Stimulated activated CD4-positive, alpha-beta T cell treated with anti-CD3 and anti-CD28 coated beads, Interleukin-4, amount 100 ng/mL, for 1 hour (primary cell): ENCODE measurements around the gene CCR5.

Source experiments
- DNase-seq: peaks from one replicate; pipeline ENCODE4 v3.0.0-alpha.2; 2020

Gene CCR5

DNA sequence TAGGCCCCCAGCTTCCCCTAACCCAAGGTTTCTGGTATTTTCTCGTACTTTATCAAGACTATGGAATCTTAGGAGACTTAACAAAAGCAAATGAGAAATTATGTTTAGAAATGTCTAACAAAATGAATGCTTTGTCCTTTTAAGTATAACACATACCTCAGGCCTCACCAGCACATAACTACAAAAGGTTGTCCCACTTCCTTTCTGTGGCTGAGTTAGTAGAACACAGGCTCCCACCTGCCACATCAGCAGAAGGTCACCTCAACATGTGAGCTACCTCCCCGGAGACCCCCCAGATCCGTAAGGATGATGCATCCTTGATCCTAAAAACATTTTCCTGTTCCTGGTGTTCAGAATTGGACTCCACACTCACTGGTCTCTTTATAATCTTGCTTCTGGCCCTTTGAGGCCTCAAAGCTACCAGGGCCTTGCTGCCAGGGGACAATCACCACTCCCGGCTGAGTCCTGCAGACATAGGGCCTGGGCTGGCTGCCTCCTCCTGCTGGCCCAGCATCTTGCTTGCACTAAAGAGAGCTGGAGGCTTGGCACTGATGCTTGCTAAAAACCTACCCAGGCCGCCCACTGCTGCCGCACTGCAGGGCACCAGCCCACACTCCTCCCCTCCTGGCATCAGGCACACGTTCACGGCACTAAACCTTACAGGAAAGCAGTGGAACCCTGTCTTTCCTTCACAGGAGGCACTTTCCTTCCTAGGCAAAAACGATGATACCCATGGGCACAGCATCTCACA is 39.2 kb downstream of the CCR5 start:
- DNase-seq = no peak

DNA sequence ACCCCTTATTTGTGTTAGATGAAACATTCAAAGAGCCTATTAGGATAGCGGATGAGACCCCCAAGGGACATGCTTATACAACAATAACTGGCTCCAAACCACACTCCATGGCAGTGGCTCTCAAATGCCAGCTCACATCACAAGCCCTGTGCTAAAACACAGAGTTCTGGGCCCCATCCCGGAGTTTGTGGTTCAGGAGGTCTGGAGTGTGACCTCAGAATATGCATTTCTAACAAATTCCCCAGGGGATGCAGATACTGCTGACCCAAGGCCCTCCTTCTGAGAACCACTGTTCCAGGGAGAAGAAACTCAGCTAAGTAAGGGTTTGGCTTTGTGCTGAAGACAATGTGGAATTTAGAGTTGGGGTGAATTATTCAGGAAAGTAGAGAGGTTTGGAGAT is 39.9 kb downstream of the CCR5 start:
- no peak for DNase-seq

DNA sequence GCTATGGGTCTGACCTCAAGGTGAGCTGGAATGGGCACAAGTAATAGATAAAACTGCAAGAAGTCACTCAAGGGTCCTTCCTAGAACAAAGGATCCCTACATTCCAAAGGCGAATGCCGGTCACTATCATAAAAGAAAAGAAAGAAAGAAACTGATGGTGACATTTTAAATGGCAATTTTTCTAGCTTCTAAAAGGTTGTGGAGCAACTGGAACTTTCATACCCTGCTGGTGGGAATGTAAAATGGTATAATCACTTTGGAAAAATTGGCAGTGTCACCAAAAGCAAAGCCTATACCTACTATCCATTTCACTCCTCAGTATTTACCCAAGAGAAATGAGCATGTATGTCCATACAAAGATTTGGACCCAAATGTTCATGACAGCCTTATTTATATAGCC is 40.5 kb downstream of the CCR5 start:
- DNase-seq = no peak

DNA sequence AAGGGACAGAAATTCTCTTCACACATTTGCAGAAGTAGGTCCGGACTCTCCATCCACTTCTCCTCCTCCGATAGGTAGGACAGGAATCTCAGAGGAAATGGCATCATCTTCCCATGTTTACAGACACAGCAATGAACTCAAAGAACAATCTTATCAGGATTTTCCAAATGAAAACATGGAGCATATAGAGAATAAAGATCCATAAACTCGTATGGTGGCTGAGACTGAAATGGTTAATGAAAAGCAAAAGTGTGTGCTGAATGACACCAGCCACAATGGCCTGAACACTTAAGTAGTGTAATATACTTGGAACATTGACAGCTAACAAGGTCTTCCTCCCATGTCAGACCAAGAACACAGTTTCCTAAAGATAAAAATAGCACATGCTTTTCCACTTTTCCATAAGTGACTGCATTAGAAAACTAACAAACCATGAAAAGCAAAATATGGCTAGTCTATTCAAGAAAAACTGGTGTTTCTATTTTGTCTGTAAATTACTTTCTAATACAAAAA is 42.1 kb downstream of the CCR5 start:
- DNase-seq = no peak

DNA sequence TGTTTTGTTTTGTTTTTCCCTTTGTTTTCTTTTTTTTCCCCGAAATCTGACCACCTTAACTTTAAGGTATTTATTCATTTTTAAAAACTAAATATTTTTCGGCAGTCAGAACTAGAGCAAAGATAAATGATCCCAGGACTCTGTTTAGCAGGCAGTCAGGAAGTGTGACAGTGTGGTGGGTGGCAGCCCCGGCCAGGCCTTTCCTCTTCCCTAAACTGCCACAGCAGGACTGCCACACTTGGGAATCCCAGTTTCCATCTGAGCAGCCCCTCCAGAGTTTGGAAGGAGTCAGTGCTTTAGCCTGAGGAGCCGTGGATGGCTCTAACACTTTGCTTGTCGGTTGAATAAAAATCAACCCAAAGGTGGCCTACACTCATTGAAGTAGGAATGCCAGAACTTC is 43.2 kb downstream of the CCR5 start:
- no peak for DNase-seq

DNA sequence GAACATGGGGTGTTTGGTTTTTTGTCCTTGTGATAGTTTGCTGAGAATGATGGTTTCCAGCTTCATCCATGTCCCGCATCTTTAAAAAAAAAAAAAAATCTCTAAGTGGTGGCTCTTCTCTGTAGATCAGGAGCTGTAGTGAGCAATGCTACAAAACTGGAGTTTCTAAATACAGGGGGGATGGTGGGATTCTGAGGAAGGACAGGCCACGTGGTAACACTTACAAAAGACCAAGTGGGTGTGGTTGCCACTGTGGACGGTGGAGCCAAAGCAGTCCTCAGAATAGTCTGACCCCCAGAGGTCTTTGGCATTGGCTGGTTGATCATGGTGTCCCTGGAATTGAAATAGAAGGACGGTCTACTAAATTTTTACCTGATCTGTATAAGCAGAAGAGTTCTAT is 44.0 kb downstream of the CCR5 start:
- no peak for DNase-seq

DNA sequence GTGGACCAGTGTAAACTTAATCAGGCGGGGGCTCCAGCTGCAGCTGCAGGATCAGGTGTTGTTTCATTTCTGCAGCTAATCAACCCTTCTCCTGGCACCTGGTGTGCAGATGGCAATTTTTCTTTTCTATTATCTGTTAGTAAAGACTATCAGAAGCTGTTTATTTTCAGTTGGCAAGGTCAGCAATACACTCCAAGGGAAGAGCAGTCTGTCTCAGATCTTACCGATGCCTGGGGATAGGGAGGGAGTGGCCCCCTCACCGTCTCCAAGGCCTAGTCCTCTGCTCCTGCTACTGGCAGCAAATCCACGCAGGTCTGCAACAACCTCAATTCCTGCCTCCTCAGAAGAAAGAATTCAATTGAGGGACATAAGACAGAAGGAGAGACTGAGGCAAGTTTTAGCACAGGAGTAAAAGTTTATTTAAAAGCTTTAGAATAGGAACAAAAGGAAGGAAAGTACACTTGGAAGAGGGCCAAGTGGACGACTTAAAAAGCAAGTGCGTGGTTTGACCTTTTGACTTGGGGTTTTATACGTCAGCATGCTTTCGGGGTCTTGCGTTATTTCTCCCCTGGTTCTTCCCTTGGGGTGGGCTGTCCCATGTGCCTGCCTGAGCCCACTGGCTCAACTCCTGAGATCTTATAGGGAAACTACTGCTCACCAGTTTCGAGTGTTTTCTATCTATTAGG is 45.5 kb downstream of the CCR5 start:
- DNase-seq = no peak

DNA sequence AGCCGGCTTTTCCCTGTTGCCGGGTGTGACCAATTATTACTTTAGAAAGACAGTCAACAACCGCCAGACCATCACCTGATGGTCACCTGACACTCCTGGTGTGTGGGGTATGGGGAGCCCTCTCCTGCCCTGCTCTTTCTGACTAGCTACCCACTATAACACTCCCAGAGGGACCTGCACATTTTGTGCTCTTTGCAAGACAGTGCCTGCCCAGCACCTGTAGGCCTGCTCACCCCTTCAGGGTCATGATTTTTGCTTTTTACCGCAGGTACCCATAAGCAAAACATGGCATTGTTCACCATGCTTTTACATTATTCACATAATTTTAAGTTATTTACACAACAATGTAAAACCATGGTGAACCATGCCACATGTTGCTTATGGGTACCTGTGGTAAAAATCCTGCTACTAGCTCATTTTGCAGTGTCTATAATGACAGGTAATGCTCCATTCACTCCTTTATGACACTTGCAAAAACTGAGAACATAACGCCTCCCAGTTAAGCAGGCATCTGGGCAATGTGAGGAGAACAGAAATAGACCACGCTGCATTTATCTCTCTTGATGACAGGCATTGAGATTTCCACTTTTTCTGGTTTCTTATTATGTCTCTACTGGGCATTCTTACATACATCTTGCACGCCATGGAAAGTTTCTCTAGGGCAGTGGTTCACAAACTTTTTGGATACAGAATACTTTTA is 46.2 kb downstream of the CCR5 start:
- no peak for DNase-seq

DNA sequence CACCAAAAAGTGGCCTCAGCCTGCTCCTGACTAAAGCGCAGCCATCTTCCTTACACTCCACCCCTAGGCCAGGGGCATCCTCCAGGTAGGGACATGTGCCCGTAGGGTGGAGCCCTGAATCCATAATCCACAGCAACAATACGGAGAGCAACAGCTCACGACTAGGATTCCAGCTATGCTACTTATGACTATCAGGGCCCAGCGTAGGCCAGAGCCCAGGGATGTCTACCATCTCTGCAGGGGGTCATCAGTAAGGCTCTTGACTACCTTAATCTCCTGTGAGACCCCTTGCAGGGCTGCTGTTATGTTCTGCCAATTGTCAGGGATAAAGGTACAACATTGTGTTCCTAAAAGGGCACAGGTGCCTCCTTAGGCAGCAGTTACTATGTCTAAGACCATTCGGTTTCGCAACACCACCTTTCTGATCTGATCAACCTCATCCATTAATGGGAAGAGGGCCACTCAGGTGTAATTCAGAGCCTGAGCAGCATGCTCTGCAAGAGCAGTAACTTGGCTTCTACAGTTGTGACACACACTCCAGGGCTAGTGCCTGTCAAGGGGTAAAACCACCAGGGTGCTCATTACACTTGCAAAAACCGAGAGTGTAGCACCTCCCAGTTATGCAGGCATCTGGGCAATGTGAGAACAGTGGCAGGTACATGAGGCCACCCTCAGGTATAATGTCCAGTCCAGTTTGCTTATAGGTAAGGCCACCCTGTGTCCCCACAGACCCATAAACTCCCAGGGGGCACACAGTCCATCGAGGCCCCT is 47.3 kb downstream of the CCR5 start:
- DNase-seq = no peak

DNA sequence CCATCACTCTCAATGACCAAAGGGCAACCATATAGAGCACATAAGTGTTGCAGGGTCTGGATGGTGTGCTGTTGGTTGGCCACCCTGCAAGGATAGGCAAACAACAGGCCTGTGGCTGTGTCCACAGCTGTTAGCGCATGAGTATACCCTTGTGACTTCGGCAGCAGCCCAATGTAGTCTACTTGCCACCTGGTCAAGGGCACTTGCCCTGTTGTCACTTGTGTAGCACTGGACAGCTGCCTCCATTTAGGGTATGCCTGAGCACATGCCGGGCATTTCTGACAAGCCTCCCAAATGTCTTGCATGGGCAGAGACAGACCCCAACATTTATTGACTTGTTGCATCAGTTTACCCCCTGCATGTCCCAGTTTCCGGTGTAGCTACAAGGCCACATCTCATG is 49.1 kb downstream of the CCR5 start:
- DNase-seq = no peak

DNA sequence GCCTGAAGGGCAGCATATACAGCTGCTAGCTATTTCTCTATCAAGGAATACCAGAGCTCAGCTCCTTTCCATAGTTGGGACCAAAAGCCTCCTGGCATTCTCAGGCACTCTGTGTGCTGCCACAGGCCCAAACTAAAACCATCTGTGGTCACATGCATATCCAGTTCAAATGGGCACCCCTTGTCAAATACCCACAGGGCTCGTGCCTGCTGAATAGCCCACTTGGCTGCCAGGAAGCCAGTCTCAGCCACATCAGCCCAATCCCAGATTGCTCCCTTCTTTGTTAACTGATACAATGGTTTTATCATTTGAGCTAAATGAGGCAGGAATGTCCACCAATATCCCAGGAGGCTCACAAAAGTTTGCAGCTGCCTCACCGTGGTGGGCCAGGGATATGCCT is 50.2 kb downstream of the CCR5 start:
- DNase-seq = no peak

DNA sequence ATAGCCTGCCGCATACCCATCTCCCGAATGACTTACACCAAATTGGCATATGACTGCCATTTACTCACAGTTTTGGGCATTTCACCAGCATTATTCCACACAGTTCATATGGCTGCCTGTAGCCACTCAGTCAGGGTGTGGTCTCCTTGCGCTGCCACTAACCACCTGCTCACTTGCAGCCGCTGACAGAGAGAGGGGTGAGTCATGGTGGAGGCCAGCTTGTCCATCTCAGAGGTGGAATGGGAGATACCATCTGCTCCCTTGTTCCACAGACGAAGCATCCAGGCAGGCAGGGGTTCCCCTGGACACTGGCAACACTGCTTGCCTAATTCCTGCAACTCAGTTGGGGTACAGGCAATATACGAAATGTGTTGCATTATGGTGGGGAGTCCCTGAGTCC is 51.9 kb downstream of the CCR5 start:
- DNase-seq = no peak

DNA sequence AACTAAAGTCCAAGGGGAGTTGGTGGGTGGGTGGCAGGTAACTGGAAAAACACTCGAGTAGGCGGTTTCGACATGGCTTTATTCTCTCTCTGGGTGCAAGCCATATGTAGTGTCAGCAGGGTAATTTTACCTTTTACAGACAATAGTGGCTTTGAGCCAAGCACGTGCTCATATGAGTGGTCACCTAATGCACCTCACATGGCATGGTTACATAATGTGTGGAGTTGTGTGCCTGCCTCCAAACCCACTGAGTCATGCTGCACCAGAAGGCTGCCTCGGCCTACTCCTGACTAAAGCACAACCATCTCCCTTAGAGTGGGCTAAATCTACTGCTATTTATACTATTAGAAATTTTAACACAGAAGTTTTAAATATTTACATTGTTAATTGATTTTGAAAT is 52.8 kb downstream of the CCR5 start:
- no peak for DNase-seq
